ENCODE measurements around the gene ECEL1.
A peak's percentile ranks its signal among the peaks of the same experiment; 100 is the strongest.

Gene ECEL1

DNA sequence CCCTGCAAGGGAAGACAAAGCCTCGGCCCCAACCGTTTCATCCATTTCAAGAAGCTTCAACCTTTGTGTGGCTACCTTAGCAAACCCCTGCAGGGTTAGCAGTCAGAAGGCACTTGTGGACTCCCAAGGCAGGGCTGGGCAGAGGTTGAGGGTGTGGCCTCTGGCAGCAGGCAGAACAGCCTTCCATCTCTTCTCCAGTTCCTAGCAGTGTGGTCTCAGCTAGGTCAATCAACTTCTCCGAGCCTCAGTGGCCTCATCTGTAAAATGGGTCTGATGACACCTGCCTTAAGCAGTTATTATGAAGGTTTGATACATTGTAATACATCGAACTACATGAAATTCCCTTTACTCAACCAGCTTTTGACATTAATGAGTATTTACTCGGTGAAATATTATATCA, 25.7 kb upstream of the ECEL1 start:
- CTCF ChIA-PET, result interaction anchor here (1.7 kb wide), 2 partner anchors 9 to 11 kb away, joined by 4 to 5 read pairs; no protein-coding TSS in a partner anchor
- TF ChIP-seq TCF7L2 (IDR thresholded peaks at IDR 0.05; ENCODE audit: borderline replicate concordance, low read depth, low read length) (no peak), ZNF138 (tag by site-specific recombination; IDR thresholded peaks at IDR 0.05; ENCODE audit: borderline replicate concordance) (no peak), SCRT2 (tag by site-specific recombination; IDR thresholded peaks at IDR 0.05) (0 out of 2 replicates have a peak, but pooled peaks have one; percentile 27), SP2 (tag by site-specific recombination; IDR thresholded peaks at IDR 0.05) (no peak), ZBTB1 (tag by site-specific recombination; IDR thresholded peaks at IDR 0.05) (no peak), ZNF558 (tag by site-specific recombination; IDR thresholded peaks at IDR 0.05) (no peak)
- TF ChIP-seq, protein P1, sequence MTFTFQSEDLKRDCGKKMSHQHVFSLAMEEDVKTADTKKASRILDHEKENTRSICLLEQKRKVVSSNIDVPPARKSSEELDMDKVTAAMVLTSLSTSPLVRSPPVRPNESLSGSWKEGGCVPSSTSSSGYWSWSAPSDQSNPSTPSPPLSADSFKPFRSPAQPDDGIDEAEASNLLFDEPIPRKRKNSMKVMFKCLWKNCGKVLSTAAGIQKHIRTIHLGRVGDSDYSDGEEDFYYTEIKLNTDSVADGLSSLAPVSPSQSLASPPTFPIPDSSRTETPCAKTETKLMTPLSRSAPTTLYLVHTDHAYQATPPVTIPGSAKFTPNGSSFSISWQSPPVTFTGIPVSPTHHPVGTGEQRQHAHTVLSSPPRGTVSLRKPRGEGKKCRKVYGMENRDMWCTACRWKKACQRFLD (tag by site-specific recombination; IDR thresholded peaks at IDR 0.05), result no peak
- Histone ChIP-seq H3K27ac (ENCODE audit: extremely low read depth, low read depth, low read length) (no peak overlapping the region), H3K4me3 (ENCODE audit: low read depth, low read length) (no peak overlapping the region), H3K9me3 (ENCODE audit: control insufficient read depth, insufficient read depth, low read depth, low read length) (no peaks in the 10 kb centered on the region), H3K36me3 (ENCODE audit: control insufficient read depth in 2 of 2, insufficient read depth in 1 of 2, low read length in 2 of 2) (no peaks in the 10 kb centered on the region), H3K4me1 (ENCODE audit: control insufficient read depth, insufficient read depth, low read length) (no peaks in the 10 kb centered on the region)
- POLR2A ChIA-PET, result no interaction called here

DNA sequence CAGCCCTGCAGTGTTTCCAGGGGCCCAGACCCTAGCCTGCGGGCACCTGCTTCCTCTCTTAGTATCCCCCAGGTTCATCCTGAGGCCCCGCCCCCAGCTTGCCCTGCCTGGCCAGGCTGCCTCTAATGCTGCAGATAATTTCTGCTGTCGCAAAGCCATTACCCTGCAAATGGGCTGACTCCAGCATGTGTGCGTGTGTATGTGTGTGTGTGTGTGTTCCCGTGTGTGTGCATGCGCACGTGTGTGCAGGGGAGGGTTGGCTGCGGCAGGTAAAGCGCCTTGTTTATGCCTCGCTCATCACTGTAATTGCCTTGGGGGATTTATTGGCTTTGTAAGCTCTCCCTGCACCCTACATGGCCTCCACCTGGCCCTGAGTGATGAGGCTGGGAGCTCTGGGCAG, 25.0 kb upstream of the ECEL1 start:
- Histone ChIP-seq H3K27ac (ENCODE audit: extremely low read depth, low read depth, low read length) (no peak overlapping the region), H3K4me1 (ENCODE audit: control insufficient read depth, insufficient read depth, low read length) (no peaks in the 10 kb centered on the region), H3K4me3 (ENCODE audit: low read depth, low read length) (no peak overlapping the region), H3K9me3 (ENCODE audit: control insufficient read depth, insufficient read depth, low read depth, low read length) (no peaks in the 10 kb centered on the region), H3K36me3 (ENCODE audit: control insufficient read depth in 2 of 2, insufficient read depth in 1 of 2, low read length in 2 of 2) (no peaks in the 10 kb centered on the region)
- no peak for TF ChIP-seq GLI2 (tag by site-specific recombination; IDR thresholded peaks at IDR 0.05; ENCODE audit: borderline replicate concordance, low read depth)
- no peak for TF ChIP-seq ZIC2 (tag by site-specific recombination; IDR thresholded peaks at IDR 0.05)
- no peak for TF ChIP-seq ZNF202 (tag by site-specific recombination; IDR thresholded peaks at IDR 0.05; ENCODE audit: borderline replicate concordance)
- no peak for TF ChIP-seq ZNF660 (tag by site-specific recombination; IDR thresholded peaks at IDR 0.05)
- TF ChIP-seq ZNF341 (tag by site-specific recombination; IDR thresholded peaks at IDR 0.05; ENCODE audit: low read depth), result 0 out of 2 replicates have a peak, but pooled peaks have one; percentile 19
- TF ChIP-seq, protein P2, sequence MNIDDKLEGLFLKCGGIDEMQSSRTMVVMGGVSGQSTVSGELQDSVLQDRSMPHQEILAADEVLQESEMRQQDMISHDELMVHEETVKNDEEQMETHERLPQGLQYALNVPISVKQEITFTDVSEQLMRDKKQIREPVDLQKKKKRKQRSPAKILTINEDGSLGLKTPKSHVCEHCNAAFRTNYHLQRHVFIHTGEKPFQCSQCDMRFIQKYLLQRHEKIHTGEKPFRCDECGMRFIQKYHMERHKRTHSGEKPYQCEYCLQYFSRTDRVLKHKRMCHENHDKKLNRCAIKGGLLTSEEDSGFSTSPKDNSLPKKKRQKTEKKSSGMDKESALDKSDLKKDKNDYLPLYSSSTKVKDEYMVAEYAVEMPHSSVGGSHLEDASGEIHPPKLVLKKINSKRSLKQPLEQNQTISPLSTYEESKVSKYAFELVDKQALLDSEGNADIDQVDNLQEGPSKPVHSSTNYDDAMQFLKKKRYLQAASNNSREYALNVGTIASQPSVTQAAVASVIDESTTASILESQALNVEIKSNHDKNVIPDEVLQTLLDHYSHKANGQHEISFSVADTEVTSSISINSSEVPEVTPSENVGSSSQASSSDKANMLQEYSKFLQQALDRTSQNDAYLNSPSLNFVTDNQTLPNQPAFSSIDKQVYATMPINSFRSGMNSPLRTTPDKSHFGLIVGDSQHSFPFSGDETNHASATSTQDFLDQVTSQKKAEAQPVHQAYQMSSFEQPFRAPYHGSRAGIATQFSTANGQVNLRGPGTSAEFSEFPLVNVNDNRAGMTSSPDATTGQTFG (tag by site-specific recombination; IDR thresholded peaks at IDR 0.05; ENCODE audit: borderline replicate concordance), result no peak
- TF ChIP-seq, protein P3, sequence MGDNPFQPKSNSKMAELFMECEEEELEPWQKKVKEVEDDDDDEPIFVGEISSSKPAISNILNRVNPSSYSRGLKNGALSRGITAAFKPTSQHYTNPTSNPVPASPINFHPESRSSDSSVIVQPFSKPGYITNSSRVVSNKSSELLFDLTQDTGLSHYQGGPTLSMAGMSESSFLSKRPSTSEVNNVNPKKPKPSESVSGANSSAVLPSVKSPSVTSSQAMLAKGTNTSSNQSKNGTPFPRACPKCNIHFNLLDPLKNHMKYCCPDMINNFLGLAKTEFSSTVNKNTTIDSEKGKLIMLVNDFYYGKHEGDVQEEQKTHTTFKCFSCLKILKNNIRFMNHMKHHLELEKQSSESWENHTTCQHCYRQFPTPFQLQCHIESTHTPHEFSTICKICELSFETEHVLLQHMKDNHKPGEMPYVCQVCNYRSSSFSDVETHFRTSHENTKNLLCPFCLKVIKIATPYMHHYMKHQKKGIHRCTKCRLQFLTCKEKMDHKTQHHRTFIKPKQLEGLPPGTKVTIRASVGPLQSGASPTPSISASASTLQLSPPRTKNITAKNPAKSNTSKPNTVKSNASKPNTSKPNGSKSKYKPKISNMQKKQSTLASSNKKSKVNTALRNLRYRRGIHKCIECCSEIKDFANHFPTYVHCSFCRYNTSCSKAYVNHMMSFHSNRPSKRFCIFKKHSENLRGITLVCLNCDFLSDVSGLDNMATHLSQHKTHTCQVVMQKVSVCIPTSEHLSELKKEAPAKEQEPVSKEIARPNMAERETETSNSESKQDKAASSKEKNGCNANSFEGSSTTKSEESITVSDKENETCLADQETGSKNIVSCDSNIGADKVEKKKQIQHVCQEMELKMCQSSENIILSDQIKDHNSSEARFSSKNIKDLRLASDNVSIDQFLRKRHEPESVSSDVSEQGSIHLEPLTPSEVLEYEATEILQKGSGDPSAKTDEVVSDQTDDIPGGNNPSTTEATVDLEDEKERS (tag by site-specific recombination; IDR thresholded peaks at IDR 0.05), result no peak
- TF ChIP-seq, protein P4, sequence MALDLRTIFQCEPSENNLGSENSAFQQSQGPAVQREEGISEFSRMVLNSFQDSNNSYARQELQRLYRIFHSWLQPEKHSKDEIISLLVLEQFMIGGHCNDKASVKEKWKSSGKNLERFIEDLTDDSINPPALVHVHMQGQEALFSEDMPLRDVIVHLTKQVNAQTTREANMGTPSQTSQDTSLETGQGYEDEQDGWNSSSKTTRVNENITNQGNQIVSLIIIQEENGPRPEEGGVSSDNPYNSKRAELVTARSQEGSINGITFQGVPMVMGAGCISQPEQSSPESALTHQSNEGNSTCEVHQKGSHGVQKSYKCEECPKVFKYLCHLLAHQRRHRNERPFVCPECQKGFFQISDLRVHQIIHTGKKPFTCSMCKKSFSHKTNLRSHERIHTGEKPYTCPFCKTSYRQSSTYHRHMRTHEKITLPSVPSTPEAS (tag by site-specific recombination; IDR thresholded peaks at IDR 0.05), result peak; percentile 88
- no peak for TF ChIP-seq ZXDB (tag by site-specific recombination; IDR thresholded peaks at IDR 0.05)
- no peak for TF ChIP-seq ZSCAN16 (tag by site-specific recombination; IDR thresholded peaks at IDR 0.05)
- no peak for TF ChIP-seq EGR2 (tag by site-specific recombination; IDR thresholded peaks at IDR 0.05; ENCODE audit: low read depth)
- TF ChIP-seq ZNF416 (tag by site-specific recombination; IDR thresholded peaks at IDR 0.05), result no peak
- ChIA-PET CTCF (interaction anchor here (0.8 to 1.7 kb wide), 3 partner anchors 9 to 66 kb away, joined by 3 to 5 read pairs (median 4); no protein-coding TSS in a partner anchor), POLR2A (interaction anchor here (0.6 kb wide), 1 partner anchor 13 kb away, joined by 3 read pairs; no protein-coding TSS in a partner anchor)

Data from HEK293 (cell line).